ENCODE data around the gene TBC1D12.
"Not testable (repeated sequence)": the region's sequence is repeated elsewhere in the genome, so short reads cannot be mapped to it uniquely, and the experiment has no call there.

Gene TBC1D12

GRCh38 chr10:94456942-94457341 lies 54.6 kb downstream of the TBC1D12 start:
- no peak for DNase-seq (ENCODE audit: low spot score)

- DNase-seq (ENCODE audit: low spot score) = no peak
Measured at GRCh38 chr10:94459385-94459784, 57.0 kb downstream of the TBC1D12 start.

- DNase-seq (ENCODE audit: low spot score) = no peak
Measured at GRCh38 chr10:94461503-94461902, 59.2 kb downstream of the TBC1D12 start.

GRCh38 chr10:94462130-94462529 lies 59.8 kb downstream of the TBC1D12 start:
- DNase-seq (ENCODE audit: low spot score) = no peak

- DNase-seq (ENCODE audit: low spot score) = no peak
Measured at GRCh38 chr10:94465684-94466083, 63.3 kb downstream of the TBC1D12 start.

- DNase-seq (ENCODE audit: low spot score) = no peak
Measured at GRCh38 chr10:94481410-94481809, 79.1 kb downstream of the TBC1D12 start.

GRCh38 chr10:94483970-94484369 lies 81.6 kb downstream of the TBC1D12 start:
- no peak for DNase-seq (ENCODE audit: low spot score)

- DNase-seq (ENCODE audit: low spot score) = no peak
Measured at GRCh38 chr10:94485094-94485493, 82.8 kb downstream of the TBC1D12 start.

- DNase-seq (ENCODE audit: low spot score) = no peak
Measured at GRCh38 chr10:94487575-94487974, 85.2 kb downstream of the TBC1D12 start.

GRCh38 chr10:94489107-94489506 lies 86.8 kb downstream of the TBC1D12 start:
- no peak for DNase-seq (ENCODE audit: low spot score)

GRCh38 chr10:94489976-94490788 lies 87.8 kb downstream of the TBC1D12 start:
- DNase-seq (ENCODE audit: low spot score) = no peak

GRCh38 chr10:94490789-94491039 lies 88.4 kb downstream of the TBC1D12 start:
- DNase-seq (ENCODE audit: low spot score) = no peak

GRCh38 chr10:94493463-94493862 lies 91.1 kb downstream of the TBC1D12 start:
- no peak for DNase-seq (ENCODE audit: low spot score)

- no peak for DNase-seq (ENCODE audit: low spot score)
Measured at GRCh38 chr10:94496010-94496409, 93.7 kb downstream of the TBC1D12 start.

GRCh38 chr10:94496646-94497045 lies 94.3 kb downstream of the TBC1D12 start:
- DNase-seq (ENCODE audit: low spot score) = no peak

- no peak for DNase-seq (ENCODE audit: low spot score)
Measured at GRCh38 chr10:94500063-94500462, 97.7 kb downstream of the TBC1D12 start.

GRCh38 chr10:94521276-94522250 lies 119.2 kb downstream of the TBC1D12 start:
- DNase-seq (ENCODE audit: low spot score) = no peak

- no peak for DNase-seq (ENCODE audit: low spot score)
Measured at GRCh38 chr10:94524146-94524545, 121.8 kb downstream of the TBC1D12 start.

- DNase-seq (ENCODE audit: low spot score) = no peak
Measured at GRCh38 chr10:94524711-94525110, 122.4 kb downstream of the TBC1D12 start.

GRCh38 chr10:94531550-94531949 lies 129.2 kb downstream of the TBC1D12 start:
- DNase-seq (ENCODE audit: low spot score) = not testable (repeated sequence)

- DNase-seq (ENCODE audit: low spot score) = no peak
Measured at GRCh38 chr10:94533027-94533426, 130.7 kb downstream of the TBC1D12 start.

GRCh38 chr10:94542282-94542681 lies 139.9 kb downstream of the TBC1D12 start:
- not testable (repeated sequence) for DNase-seq (ENCODE audit: low spot score)

- DNase-seq (ENCODE audit: low spot score) = peak; percentile 83
Measured at GRCh38 chr10:94545391-94546048, 143.2 kb downstream of the TBC1D12 start, which contains the start of gene HELLS. TSS of gene HELLS (plus strand) at chr10:94545788. CDS start at chr10:94545922, 134 bp downstream.
